ENCODE data around the gene UBE4A.

The UBE4A gene

GRCh38 chr11:118353084-118353710 is 6.2 kb upstream of the UBE4A start:
- TF ChIP-seq CTCF (IDR thresholded peaks at IDR 0.05; ENCODE audit: low read depth, low read length, missing control alignments) = peak; percentile 18
- no peak for DNase-seq (ENCODE audit: low read depth)
- no peak overlapping the region for H3K4me3 ChIP-seq (ENCODE audit: low read depth, low read length)

- DNase-seq (ENCODE audit: low read depth) = no peak
- H3K4me3 ChIP-seq (ENCODE audit: low read depth, low read length) = no peak overlapping the region
These were observed 1.3 kb upstream of the UBE4A start for GRCh38 chr11:118358071-118358470.

GRCh38 chr11:118364956-118365615 is 5.7 kb downstream of the UBE4A start:
- no peak for DNase-seq (ENCODE audit: low read depth)
- no peak overlapping the region for H3K4me3 ChIP-seq (ENCODE audit: low read depth, low read length)
- no peak for TF ChIP-seq CTCF (IDR thresholded peaks at IDR 0.05; ENCODE audit: low read depth, low read length, missing control alignments)

More at GRCh38 chr11:118358071-118358470, 1.3 kb upstream of the UBE4A start:
- no peak for TF ChIP-seq CTCF (IDR thresholded peaks at IDR 0.05; ENCODE audit: low read depth, low read length, missing control alignments)

GRCh38 chr11:118366287-118366686 is 6.9 kb downstream of the UBE4A start:
- no peak for TF ChIP-seq CTCF (IDR thresholded peaks at IDR 0.05; ENCODE audit: low read depth, low read length, missing control alignments)
- H3K4me3 ChIP-seq (ENCODE audit: low read depth, low read length) = no peak overlapping the region
- DNase-seq (ENCODE audit: low read depth) = no peak

GRCh38 chr11:118370774-118371173 is 11.4 kb downstream of the UBE4A start:
- TF ChIP-seq CTCF (IDR thresholded peaks at IDR 0.05; ENCODE audit: low read depth, low read length, missing control alignments) = no peak
- H3K4me3 ChIP-seq (ENCODE audit: low read depth, low read length) = no peak overlapping the region
- no peak for DNase-seq (ENCODE audit: low read depth)

DNA sequence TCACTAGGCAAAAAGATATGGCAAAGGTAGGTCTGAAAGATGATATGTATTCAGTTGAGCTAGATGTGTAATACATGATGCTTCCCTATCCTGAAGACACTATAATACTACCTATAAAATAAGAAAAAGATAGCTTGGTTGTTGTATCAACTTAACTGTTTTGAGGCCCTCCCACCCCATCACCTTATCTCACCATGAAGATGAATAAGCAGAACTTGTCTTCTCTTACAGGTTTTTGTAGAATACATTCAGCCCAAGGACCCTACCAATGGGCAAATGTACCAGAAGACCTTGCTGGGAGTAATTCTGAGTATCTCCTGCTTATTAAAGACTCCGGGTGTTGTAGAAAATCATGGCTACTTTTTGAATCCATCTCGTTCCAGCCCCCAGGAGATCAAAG is 13.9 kb downstream of the UBE4A start:
- DNase-seq (ENCODE audit: low read depth) = no peak
- H3K4me3 ChIP-seq (ENCODE audit: low read depth, low read length) = no peak overlapping the region
- no peak for TF ChIP-seq CTCF (IDR thresholded peaks at IDR 0.05; ENCODE audit: low read depth, low read length, missing control alignments)

DNA sequence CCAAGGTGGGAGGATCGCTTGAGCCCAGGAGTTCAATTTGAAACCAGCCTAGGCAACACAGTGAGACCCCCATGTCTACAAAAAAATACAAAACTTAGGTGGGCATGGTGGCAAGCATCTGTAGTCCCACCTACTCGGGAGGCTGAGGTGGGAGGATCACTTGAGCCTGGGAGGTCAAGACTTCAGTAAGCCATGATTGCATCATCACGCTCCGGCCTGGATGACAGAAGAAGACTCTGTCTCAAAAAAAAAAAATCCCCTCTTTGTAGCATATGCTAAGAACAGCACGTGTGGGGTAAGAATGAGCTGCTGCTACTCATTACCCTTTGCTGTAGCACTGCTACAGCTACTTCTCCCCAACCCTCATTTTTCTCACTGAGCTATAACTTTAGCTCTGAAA is 14.5 kb downstream of the UBE4A start:
- no peak for TF ChIP-seq CTCF (IDR thresholded peaks at IDR 0.05; ENCODE audit: low read depth, low read length, missing control alignments)
- no peak for DNase-seq (ENCODE audit: low read depth)
- H3K4me3 ChIP-seq (ENCODE audit: low read depth, low read length) = no peak overlapping the region

Data from GM12864 (cell line).